K562 (cell line): ENCODE measurements around the gene CYP26A1. TPM values are rescaled to one million over a fixed set of nuclear protein-coding genes. Genes with fewer than 3 reads are reported as not detected.
A peak's percentile ranks its signal among the peaks of the same experiment; 100 is the strongest.

Experiments
- CREM ChIP-seq: IDR thresholded peaks from 2 replicates; pipeline ENCODE4 v1.6.1; 2014; ENCODE audit warnings: antibody characterized with exemption, low read depth
- HNRNPUL1 ChIP-seq: fragments of 200-400 bp; formaldehyde crosslinking; IDR thresholded peaks from 2 replicates; pipeline ENCODE4 v1.6.1; 2017; ENCODE audit warnings: low read length
- MAFK ChIP-seq: IDR thresholded peaks from 2 replicates; pipeline ENCODE4 v1.6.1; 2011; ENCODE audit warnings: low read length, improper control_type of control experiment
- MTA1 ChIP-seq: fragments of 450-650 bp; IDR thresholded peaks from 2 replicates; pipeline ENCODE4 v1.6.1; 2017; ENCODE audit warnings: borderline replicate concordance
- MYC ChIP-seq, 2 experiments: fragments of 250-450 bp in 1 of 2; sonication (Bioruptor Pico) in 1 of 2; IDR thresholded peaks; 2 replicates each; pipeline versions ENCODE4 v1.5.1 to v1.6.1; 2012 to 2021; ENCODE audit warnings: low read depth in 2 of 2, borderline replicate concordance in 1 of 2, improper control_type of control experiment in 1 of 2, low read length in 1 of 2, mild to moderate bottlenecking in 1 of 2, moderate library complexity in 1 of 2
- PML ChIP-seq: IDR thresholded peaks from 2 replicates; pipeline ENCODE4 v1.6.1; 2012; ENCODE audit warnings: low read length, inconsistent platforms
- RBBP5 ChIP-seq: fragments of 200-600 bp; sonication (generic); IDR thresholded peaks from 2 replicates; pipeline ENCODE4 v1.6.1; 2012; ENCODE audit warnings: borderline replicate concordance, mild to moderate bottlenecking, low read length, control low read depth, inconsistent platforms; ENCODE audit not compliant: insufficient read depth, poor library complexity, severe bottlenecking
- SMAD4 ChIP-seq: fragments of 250-450 bp; sonication (Bioruptor Pico); conservative IDR thresholded peaks from 2 replicates; pipeline ENCODE4 v1.8.0; 2021; ENCODE audit warnings: inconsistent platforms, mild to moderate bottlenecking, moderate library complexity
- STAT5A ChIP-seq: IDR thresholded peaks from 2 replicates; pipeline ENCODE4 v1.6.1; 2012; ENCODE audit warnings: low read length, inconsistent platforms, borderline replicate concordance
- TCF3 ChIP-seq: sonication (generic); formaldehyde crosslinking; IDR thresholded peaks from 2 replicates; pipeline ENCODE4 v1.4.0; 2020; ENCODE audit warnings: mild to moderate bottlenecking, missing genetic modification reagents
- TCF7 ChIP-seq: sonication (generic); IDR thresholded peaks from 2 replicates; pipeline ENCODE4 v1.6.1; 2016; ENCODE audit warnings: antibody characterized with exemption, borderline replicate concordance
- polyA plus RNA-seq, 8 experiments: library from polyadenylated mRNA; depleted of rRNA in 4 of 8; stranded (reverse) in 5 of 8; unstranded in 3 of 8; fragments of >200 nt; fragmentation: Nextera tagmentation in 2 of 8; fragmentation: Illumina TruSeq in 1 of 8; extraction: Ambion mirVana in 2 of 8; extraction: Trizol in 1 of 8; gene quantifications; 2 replicates each; pipeline versions ENCODE4 v1.2.1 to v1.2.3, GENCODE V29; 2011 to 2014; ENCODE audit warnings: inconsistent platforms in 1 of 8, missing spikeins in 1 of 8
- total RNA-seq, 7 experiments: library from RNA; depleted of rRNA in 6 of 7; stranded (reverse); fragments of >200 nt in 6 of 7; fragmentation: Illumina TruSeq in 2 of 7; extraction: Trizol in 2 of 7; gene quantifications; 2 replicates each; pipeline versions ENCODE4 v1.2.1 to v1.2.3, GENCODE V29; 2011 to 2021; ENCODE audit warnings: low replicate concordance in 1 of 7
- TF ChIP-seq, protein P1 (sequence below): sonication (generic); formaldehyde crosslinking; IDR thresholded peaks from 2 replicates; pipeline ENCODE4 v1.8.1; 2023; ENCODE audit warnings: mild to moderate bottlenecking, missing genetic modification reagents
- TF ChIP-seq, protein P2 (sequence below): fragments of 250-450 bp; sonication (Bioruptor Pico); IDR thresholded peaks from 2 replicates; pipeline ENCODE4 v1.5.0; 2020; ENCODE audit warnings: mild to moderate bottlenecking, borderline replicate concordance
- TF ChIP-seq, protein P3 (sequence below): sonication (generic); formaldehyde crosslinking; IDR thresholded peaks from 2 replicates; pipeline ENCODE4 v1.8.0; 2023; ENCODE audit warnings: missing genetic modification reagents, mild to moderate bottlenecking, borderline replicate concordance
- TF ChIP-seq, protein P4 (sequence below): fragments of 250-450 bp; sonication (Bioruptor Pico); IDR thresholded peaks from 2 replicates; pipeline ENCODE4 v1.5.1; 2021; ENCODE audit warnings: mild to moderate bottlenecking

CYP26A1 gene
- total and polyA plus RNA-seq, 9 of the 15 experiments (the other 6 are each of a cell fraction or from before 2014, with no cell fraction given) = 0.11 to 5.1 (median 1.6) TPM

DNA sequence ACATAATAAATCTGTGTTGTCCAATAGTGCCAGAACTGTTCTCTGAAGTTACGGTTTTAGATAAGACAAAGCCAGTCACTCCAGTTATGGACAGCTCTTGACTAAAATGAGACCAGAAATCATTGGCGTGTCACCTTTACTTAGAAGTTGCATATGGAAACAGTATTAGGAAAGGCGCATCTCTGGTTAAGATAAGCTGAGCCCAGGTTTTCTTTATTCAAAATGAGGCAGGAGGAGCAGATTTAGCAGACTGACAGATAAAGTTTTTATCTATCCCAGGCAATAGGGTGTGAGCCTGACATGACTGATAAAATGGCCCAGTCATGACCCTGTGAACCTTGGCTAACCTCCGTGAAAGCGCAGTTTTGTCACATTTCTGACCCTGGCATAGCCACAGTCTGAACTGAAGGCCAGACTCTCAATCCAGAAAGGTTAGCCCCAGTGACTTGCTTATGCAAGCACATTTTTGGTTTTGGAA is 4.2 kb downstream of the CYP26A1 start (continued):
- TF ChIP-seq HNRNPUL1 (no peak), MYC (IDR thresholded peaks at IDR 0.05; ENCODE audit: low read depth, low read length) (peak; percentile 57; the same call in 1 of the 2 replicates), MYC (CRISPR knock-in tag; IDR thresholded peaks at IDR 0.05; ENCODE audit: borderline replicate concordance, low read depth) (no peak), TCF7 (0 out of 2 replicates have a peak, but pooled peaks have one; percentile 41), SMAD4 (CRISPR knock-in tag) (peak; percentile 92), STAT5A (peak; percentile 79), CREM (peak; percentile 64), TCF3 (CRISPR knock-in tag) (peak; percentile 83), RBBP5 (no peak), MTA1 (peak; percentile 69; the same call in 1 of the 2 replicates), PML (peak; percentile 89), MAFK (peak; percentile 14; the same call in 1 of the 2 replicates)
- TF ChIP-seq, protein P1, sequence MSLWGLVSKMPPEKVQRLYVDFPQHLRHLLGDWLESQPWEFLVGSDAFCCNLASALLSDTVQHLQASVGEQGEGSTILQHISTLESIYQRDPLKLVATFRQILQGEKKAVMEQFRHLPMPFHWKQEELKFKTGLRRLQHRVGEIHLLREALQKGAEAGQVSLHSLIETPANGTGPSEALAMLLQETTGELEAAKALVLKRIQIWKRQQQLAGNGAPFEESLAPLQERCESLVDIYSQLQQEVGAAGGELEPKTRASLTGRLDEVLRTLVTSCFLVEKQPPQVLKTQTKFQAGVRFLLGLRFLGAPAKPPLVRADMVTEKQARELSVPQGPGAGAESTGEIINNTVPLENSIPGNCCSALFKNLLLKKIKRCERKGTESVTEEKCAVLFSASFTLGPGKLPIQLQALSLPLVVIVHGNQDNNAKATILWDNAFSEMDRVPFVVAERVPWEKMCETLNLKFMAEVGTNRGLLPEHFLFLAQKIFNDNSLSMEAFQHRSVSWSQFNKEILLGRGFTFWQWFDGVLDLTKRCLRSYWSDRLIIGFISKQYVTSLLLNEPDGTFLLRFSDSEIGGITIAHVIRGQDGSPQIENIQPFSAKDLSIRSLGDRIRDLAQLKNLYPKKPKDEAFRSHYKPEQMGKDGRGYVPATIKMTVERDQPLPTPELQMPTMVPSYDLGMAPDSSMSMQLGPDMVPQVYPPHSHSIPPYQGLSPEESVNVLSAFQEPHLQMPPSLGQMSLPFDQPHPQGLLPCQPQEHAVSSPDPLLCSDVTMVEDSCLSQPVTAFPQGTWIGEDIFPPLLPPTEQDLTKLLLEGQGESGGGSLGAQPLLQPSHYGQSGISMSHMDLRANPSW (CRISPR knock-in tag) = no peak
- TF ChIP-seq, protein P2, sequence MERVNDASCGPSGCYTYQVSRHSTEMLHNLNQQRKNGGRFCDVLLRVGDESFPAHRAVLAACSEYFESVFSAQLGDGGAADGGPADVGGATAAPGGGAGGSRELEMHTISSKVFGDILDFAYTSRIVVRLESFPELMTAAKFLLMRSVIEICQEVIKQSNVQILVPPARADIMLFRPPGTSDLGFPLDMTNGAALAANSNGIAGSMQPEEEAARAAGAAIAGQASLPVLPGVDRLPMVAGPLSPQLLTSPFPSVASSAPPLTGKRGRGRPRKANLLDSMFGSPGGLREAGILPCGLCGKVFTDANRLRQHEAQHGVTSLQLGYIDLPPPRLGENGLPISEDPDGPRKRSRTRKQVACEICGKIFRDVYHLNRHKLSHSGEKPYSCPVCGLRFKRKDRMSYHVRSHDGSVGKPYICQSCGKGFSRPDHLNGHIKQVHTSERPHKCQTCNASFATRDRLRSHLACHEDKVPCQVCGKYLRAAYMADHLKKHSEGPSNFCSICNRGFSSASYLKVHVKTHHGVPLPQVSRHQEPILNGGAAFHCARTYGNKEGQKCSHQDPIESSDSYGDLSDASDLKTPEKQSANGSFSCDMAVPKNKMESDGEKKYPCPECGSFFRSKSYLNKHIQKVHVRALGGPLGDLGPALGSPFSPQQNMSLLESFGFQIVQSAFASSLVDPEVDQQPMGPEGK = no peak
- TF ChIP-seq, protein P3, sequence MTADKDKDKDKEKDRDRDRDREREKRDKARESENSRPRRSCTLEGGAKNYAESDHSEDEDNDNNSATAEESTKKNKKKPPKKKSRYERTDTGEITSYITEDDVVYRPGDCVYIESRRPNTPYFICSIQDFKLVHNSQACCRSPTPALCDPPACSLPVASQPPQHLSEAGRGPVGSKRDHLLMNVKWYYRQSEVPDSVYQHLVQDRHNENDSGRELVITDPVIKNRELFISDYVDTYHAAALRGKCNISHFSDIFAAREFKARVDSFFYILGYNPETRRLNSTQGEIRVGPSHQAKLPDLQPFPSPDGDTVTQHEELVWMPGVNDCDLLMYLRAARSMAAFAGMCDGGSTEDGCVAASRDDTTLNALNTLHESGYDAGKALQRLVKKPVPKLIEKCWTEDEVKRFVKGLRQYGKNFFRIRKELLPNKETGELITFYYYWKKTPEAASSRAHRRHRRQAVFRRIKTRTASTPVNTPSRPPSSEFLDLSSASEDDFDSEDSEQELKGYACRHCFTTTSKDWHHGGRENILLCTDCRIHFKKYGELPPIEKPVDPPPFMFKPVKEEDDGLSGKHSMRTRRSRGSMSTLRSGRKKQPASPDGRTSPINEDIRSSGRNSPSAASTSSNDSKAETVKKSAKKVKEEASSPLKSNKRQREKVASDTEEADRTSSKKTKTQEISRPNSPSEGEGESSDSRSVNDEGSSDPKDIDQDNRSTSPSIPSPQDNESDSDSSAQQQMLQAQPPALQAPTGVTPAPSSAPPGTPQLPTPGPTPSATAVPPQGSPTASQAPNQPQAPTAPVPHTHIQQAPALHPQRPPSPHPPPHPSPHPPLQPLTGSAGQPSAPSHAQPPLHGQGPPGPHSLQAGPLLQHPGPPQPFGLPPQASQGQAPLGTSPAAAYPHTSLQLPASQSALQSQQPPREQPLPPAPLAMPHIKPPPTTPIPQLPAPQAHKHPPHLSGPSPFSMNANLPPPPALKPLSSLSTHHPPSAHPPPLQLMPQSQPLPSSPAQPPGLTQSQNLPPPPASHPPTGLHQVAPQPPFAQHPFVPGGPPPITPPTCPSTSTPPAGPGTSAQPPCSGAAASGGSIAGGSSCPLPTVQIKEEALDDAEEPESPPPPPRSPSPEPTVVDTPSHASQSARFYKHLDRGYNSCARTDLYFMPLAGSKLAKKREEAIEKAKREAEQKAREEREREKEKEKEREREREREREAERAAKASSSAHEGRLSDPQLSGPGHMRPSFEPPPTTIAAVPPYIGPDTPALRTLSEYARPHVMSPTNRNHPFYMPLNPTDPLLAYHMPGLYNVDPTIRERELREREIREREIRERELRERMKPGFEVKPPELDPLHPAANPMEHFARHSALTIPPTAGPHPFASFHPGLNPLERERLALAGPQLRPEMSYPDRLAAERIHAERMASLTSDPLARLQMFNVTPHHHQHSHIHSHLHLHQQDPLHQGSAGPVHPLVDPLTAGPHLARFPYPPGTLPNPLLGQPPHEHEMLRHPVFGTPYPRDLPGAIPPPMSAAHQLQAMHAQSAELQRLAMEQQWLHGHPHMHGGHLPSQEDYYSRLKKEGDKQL (CRISPR knock-in tag) = no peak
- TF ChIP-seq, protein P4, sequence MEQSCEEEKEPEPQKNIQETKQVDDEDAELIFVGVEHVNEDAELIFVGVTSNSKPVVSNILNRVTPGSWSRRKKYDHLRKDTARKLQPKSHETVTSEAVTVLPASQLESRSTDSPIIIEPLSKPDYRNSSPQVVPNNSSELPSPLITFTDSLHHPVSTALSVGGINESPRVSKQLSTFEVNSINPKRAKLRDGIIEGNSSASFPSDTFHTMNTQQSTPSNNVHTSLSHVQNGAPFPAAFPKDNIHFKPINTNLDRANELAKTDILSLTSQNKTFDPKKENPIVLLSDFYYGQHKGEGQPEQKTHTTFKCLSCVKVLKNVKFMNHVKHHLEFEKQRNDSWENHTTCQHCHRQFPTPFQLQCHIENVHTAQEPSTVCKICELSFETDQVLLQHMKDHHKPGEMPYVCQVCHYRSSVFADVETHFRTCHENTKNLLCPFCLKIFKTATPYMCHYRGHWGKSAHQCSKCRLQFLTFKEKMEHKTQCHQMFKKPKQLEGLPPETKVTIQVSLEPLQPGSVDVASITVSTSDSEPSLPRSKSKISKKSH (CRISPR knock-in tag) = no peak
